NCI-H1930 (cell line): Measurements from ENCODE around the gene ZNF358.

Experiments
- DNase-seq, 2 experiments: peaks; one replicate each; lab custom pipeline; 2025; lab: John Stamatoyannopoulos, UW

The ZNF358 gene

GRCh38 chr19:7520131-7521051 is 4.5 kb downstream of the ZNF358 start:
- no peak for DNase-seq

- no peak for DNase-seq
Observed at GRCh38 chr19:7521551-7522071, 5.7 kb downstream of the ZNF358 start.

- peak; percentile 87 to 95 for DNase-seq
Observed at GRCh38 chr19:7522072-7522922, 6.4 kb downstream of the ZNF358 start, which contains the start of gene MCOLN1. MCOLN1 (plus strand) TSS chr19:7522624; CDS start chr19:7522751, 127 bp downstream.

- no peak for DNase-seq
Observed at GRCh38 chr19:7522923-7523667, 7.2 kb downstream of the ZNF358 start.

GRCh38 chr19:7524523-7524922 is 8.6 kb downstream of the ZNF358 start:
- no peak for DNase-seq

- no peak for DNase-seq
Observed at GRCh38 chr19:7524992-7525739, 9.3 kb downstream of the ZNF358 start.

GRCh38 chr19:7526059-7526929 is 10.4 kb downstream of the ZNF358 start:
- DNase-seq: no peak

- no peak for DNase-seq
Observed at GRCh38 chr19:7527516-7528191, 11.8 kb downstream of the ZNF358 start.

- DNase-seq: no peak
Observed at GRCh38 chr19:7528192-7528519, 12.3 kb downstream of the ZNF358 start.

- DNase-seq: no peak
Observed at GRCh38 chr19:7528522-7529245, 12.8 kb downstream of the ZNF358 start.

- DNase-seq: no peak
Observed at GRCh38 chr19:7529246-7529600, 13.3 kb downstream of the ZNF358 start.

- no peak for DNase-seq
Observed at GRCh38 chr19:7529610-7530490, 13.9 kb downstream of the ZNF358 start.

GRCh38 chr19:7533281-7533885 is 17.5 kb downstream of the ZNF358 start:
- no peak for DNase-seq

- DNase-seq: peak; percentile 60 to 70
Observed at GRCh38 chr19:7533925-7534480, 18.1 kb downstream of the ZNF358 start.

- DNase-seq: peak; percentile 12 to 55
Observed at GRCh38 chr19:7534531-7535046, 18.7 kb downstream of the ZNF358 start.

GRCh38 chr19:7535047-7535997 is 19.4 kb downstream of the ZNF358 start, which contains the start of gene PNPLA6:
PNPLA6 (plus strand) TSS chr19:7535717; CDS start chr19:7535789, 72 bp downstream.
- peak; percentile 73 to 83 for DNase-seq
